RWPE1 (cell line): ENCODE results near the gene CPLX1.

Experiments used
- CTCF ChIA-PET: fragments of 350-600 bp; sonication (Branson Sonifier 250); formaldehyde crosslinking; extraction: SDS; loops from one replicate; lab custom pipeline; 2021; lab: Yijun Ruan, JAX
- POLR2A ChIA-PET: fragments of 400-600 bp; formaldehyde crosslinking; extraction: SDS; loops from one replicate; lab custom pipeline; 2020; ENCODE audit warnings: antibody characterized with exemption; ENCODE audit not compliant: low non-redundant PET; lab: Yijun Ruan, JAX
- DNase-seq: peaks from one replicate; pipeline ENCODE4 v3.0.0; 2012; ENCODE audit warnings: low spot score
- H3K27ac ChIP-seq: fragments of 450-650 bp; 2 replicates; pipeline ENCODE4 v1.5.1; 2017
- CTCF ChIP-seq: fragments of 450-650 bp; conservative IDR thresholded peaks from 2 replicates; pipeline ENCODE4 v1.5.1; 2017; ENCODE audit warnings: low read depth, mild to moderate bottlenecking

The CPLX1 gene

DNA sequence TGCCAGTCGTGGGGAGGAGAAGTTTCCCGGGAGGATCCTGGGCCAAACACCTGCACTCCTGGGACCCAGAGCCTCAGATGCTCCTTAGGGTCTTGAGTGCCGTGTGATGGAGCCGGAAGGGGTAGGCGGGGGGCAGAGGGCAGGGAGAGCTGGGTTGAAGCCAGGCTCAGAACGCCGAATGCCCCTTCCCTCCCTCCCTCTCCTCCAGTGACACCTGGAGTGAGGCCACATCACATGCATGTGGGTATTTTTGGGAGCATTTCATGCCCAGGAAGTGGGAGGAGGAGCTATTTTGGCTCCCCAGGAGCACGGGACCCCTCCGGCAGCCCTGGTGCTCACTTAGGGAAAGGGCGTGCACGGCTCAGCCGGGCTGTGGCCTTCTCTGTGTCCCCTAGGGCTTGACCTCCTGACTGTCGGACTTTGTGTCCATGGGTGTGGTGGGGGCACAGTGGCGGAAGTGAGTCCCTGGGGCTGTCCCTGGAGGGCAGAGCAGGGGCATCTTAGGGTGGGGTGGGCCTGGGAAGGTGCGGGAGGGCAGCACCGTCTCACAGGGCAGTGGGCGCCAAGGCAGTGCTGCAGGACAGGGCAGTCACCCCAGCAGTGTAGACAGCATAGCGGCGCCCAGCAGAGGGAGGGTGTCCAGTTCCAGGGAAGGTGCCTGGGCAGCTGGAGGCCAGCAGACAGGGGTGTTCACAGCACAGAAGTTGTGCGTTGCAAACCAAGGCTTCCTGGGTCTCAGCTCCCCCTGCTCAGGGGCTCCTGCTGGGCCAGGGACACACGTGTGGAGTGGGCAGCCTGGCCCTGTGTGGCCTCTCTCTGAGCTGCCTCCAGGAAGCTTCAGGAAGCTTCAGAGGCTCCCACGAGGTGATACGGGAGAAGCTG is 4.9 kb upstream of the CPLX1 start:
- H3K27ac ChIP-seq = no peak overlapping the region
- ChIA-PET CTCF (interaction anchor here (0.6 kb wide), 1 partner anchor 57 kb away, joined by 3 read pairs; no protein-coding TSS in a partner anchor), POLR2A (no interaction called here)
- DNase-seq = no peak
- no peak for TF ChIP-seq CTCF

DNA sequence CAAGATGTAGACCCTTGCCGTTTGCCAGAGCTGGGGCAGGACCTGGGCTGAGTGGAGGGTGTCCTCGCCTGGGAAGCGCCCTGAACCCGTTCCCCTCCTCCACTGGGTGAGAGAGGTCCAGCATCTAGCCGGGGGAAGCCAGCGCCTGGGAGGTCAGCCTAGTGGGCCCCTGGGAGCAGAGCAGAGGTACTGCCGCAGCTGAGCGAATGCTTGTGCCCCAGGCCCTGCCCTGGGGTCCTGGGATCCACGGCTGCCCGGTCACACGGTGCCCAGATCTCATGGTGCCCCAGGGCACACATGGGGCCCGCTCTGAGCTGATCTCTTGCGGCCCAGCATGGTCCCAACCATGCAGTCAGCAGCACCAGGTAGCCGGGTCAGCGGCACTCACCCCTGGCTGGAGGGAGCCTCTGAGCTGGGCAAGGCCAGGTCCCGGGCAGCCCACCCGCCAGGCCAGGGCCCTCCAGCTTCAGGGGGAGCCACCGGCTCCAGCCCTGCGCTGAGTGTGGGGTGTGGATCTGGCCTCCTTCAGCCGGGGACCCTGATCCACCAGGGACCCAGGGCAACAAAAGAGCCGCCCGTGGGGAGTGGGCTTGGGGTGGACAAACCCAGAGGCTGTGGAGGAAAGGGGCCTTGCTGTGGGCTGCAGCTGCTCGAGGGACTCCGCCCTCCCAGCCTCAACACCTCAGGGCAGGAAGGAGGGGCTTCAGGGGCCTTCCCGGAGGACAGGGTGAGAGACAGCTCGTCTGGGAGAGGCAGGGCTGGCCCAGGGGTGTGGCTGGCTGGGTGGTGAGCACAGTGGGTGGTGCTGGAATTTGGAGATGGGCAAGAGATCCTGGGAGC is 4.1 kb upstream of the CPLX1 start:
- POLR2A ChIA-PET = no interaction called here
- CTCF ChIA-PET = interaction anchor here (0.5 to 0.6 kb wide), 2 partner anchors 15 to 56 kb away, joined by 3 read pairs; no protein-coding TSS in a partner anchor
- TF ChIP-seq CTCF = no peak
- no peak for DNase-seq
- no peak overlapping the region for H3K27ac ChIP-seq

DNA sequence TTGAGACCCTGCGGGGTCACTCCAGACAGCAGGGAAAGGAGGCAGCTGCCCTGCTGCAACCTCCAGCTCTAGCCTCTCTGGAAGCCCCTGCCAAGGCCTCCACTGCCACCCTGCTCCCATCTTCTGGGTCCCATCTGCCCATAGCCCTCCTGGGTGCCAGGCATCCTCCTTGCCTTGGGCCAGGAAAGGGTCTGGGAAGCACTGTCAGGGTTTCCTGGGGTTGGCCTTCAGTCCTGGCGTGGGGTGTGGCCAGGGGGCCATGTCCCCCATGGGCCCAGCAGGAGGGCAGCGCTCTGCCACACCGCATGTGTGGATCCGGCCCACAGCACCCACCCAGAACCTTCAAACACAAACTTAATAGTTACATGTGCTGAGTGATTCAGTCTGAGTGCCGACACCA is 3.4 kb upstream of the CPLX1 start:
- no peak for DNase-seq
- ChIA-PET CTCF (interaction anchor here (0.5 kb wide), 1 partner anchor 16 kb away, joined by 3 read pairs; no protein-coding TSS in a partner anchor), POLR2A (no interaction called here)
- TF ChIP-seq CTCF = no peak
- H3K27ac ChIP-seq = no peak overlapping the region

- H3K27ac ChIP-seq = no peak overlapping the region
- ChIA-PET POLR2A (no interaction called here), CTCF (no interaction called here)
- no peak for DNase-seq
- TF ChIP-seq CTCF = no peak
Observed at GRCh38 chr4:828641-829271, 2.8 kb upstream of the CPLX1 start.

DNA sequence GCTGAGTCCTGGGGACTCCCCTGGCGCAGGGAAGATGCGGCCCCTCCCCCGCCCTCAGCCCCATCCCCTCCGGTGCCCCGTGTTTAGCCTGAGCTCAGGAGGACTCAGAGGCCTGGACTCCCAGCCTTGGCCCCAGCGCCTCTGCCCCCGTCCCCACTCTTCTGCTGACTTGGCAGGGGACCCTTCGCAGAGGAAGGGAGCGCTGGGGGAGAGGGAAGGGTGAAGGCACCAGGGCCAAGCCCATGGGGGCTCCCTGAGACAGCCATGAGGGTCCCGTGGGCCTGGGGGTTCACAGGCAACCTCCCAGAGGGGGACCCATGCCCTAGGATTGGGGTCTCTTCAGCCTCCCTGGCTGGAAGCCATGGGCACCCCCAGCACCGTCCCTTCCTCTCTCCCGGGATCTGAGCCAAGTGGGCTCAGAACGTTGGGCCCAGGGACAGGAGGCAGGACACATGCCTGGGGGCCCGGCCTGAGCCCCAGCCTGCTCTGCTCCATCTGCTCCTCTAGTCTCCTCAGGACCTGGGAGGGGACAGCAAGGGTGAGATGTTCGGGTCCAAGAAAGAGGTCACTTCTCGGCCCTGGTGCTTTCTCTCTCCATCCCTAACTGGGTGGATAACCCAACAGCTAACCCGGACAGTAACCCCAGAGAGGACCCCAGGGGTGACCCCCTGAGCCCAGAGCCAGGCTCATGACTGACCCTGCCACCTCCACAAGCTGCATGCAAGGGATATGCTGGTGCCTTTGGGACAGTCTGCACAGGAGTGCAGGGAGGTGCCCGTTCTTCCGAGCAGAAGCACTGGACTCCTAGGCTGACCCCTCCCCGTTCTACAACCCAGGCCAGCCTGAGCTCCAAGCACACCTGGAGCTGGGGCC is 1.5 kb upstream of the CPLX1 start:
- no peak overlapping the region for H3K27ac ChIP-seq
- DNase-seq = no peak
- no peak for TF ChIP-seq CTCF
- ChIA-PET CTCF (no interaction called here), POLR2A (no interaction called here)
